ENCODE measurements around the gene FMOD.

The FMOD gene

GRCh38 chr1:203351037-203351625 lies at the start of gene FMOD:
TSS of gene FMOD (minus strand) at chr1:203351122. CDS start at chr1:203348270, 2,852 bp downstream.
- no peak for DNase-seq (ENCODE audit: low read depth)

DNA sequence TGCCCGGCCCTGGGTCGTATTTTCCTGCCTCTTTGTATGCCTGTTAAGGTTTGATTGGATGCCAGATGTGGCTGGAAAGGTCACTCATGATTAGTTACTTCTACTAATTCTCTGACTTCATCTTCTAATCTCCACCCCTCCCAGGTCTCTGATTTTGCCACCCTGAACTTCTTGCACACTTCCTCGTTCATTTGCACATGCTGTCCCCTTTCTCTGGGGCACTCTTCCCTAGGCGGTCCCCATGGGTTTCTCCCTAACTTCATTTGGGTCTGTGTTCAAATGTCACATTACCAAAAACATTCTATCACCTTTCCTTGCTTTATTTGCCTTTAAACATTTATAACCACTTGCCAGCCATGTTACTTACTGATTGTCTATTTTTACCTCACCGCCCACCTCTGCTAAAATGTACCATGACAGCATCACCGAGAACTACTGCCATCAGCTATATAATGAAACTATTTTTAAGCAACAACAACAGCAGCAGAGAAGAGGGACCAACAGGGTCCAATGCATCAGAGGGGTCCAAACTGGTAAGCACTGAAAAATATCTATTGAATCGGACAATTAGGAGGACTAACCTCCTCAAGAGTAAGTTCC lies 45.8 kb upstream of the FMOD start:
- DNase-seq (ENCODE audit: low read depth): no peak

- DNase-seq (ENCODE audit: low read depth): no peak
These were observed 44.8 kb upstream of the FMOD start for GRCh38 chr1:203395751-203396150.

DNA sequence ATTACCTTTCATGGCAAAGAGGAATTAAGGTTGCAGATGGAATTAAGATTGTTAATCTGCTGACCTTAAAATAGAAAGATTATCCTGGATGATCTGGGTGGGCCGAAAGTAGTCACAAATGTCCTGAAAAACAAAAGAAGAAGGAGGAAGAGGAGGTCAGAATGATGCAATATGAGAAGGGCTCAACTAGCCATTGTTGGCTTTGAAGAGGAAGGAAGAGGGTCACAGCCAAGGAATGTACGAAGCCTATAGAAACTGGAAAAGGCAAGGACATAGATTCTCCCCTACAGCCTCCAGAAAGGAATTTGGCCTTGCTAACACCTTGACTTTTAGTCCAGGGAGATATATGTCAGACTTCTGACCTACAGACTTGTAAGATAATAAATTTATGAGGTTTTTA lies 39.4 kb upstream of the FMOD start:
- DNase-seq (ENCODE audit: low read depth): no peak

- no peak for DNase-seq (ENCODE audit: low read depth)
These were observed 37.8 kb upstream of the FMOD start for GRCh38 chr1:203388683-203389082.

- no peak for DNase-seq (ENCODE audit: low read depth)
These were observed 31.1 kb upstream of the FMOD start for GRCh38 chr1:203382026-203382425.

- DNase-seq (ENCODE audit: low read depth): no peak
These were observed 30.3 kb upstream of the FMOD start for GRCh38 chr1:203381151-203381751.

DNA sequence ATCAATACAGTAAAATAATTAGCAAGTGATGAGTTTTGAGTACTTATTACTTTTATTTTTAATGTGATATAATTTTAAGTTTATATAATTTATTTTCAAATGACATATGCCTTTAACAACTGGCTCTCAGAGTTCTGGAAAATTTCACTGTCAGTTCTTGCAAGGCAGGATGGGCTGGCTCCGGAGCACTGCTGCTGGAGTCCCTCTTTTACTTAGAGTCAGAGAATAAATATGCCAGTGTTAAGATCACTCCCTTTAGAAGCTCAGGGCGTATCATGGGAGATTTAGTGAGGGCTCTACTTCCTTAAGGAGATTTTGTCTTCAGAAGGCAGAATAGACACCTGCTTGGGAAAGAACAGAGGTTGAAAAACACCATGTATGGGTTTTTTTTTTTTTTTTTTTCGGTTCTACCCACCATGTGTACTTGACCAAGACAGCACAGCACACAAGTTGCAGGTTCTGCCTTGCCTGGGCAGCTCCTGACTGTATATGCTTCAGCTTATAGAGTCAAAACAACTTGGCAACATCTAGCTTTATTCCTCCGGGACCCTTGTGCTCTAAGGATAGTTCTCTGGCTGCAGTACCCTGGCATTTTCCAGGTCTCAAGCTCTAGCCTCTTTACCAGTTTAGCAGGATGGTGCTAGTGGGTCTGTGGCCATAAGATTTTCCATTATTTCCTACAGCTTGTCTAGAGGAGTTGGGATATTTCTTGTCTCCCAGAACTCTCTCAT lies 29.7 kb upstream of the FMOD start:
- no peak for DNase-seq (ENCODE audit: low read depth)

DNA sequence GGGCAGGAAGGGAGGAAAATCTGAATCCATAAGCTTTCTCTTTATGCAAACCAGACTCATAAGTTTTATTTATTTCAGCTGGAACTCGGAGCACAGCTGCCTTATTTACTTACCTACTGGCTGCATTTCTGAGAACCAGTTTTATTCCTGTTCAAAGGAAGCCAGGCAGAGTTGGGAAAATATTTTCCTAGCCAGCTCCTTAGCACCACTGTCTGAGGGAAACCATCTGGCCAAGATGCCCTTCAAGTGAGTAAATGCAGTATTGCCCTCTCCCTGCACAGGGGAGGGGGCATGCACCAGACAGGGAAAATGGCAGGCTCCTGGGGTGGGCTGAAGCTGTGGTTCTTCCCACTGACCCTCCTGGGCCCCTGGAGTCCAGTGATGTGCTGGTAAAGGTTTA lies 28.9 kb upstream of the FMOD start:
- no peak for DNase-seq (ENCODE audit: low read depth)

DNA sequence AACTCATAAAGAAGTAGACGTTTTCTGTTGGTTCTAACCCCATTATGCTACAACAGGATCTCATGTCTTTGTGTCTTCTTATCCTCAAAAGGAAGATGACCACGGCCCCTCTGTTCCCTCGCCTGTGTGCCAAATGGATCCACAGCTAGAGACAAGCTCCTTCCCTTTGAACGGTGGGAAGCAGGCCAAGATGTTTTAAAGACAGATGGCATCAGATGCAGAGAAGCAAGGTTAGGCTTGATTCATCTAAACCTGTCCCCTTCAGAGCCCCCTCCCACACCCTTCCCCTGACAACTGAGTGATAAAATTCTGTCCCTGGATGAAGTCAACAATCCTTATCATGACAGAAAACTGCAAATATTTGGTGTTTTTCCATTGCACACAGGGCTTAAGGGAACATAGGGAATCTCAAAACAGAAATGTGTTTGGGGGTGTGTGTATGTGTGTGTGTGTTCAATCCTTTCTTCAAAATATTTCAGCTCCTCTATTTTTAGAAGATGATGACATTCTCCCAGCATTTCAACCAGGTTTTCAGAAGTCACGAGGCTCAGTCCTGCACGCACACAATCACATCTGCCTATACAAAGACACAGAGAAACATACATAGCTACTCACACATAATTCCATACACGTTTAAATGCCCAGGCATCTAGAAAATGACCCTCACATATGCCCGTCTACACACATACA lies 27.8 kb upstream of the FMOD start:
- DNase-seq (ENCODE audit: low read depth): no peak

GRCh38 chr1:203373991-203374390 lies 23.1 kb upstream of the FMOD start:
- no peak for DNase-seq (ENCODE audit: low read depth)

- DNase-seq (ENCODE audit: low read depth): no peak
These were observed 22.1 kb upstream of the FMOD start for GRCh38 chr1:203373002-203373401.

GRCh38 chr1:203371288-203371687 lies 20.4 kb upstream of the FMOD start:
- no peak for DNase-seq (ENCODE audit: low read depth)

DNA sequence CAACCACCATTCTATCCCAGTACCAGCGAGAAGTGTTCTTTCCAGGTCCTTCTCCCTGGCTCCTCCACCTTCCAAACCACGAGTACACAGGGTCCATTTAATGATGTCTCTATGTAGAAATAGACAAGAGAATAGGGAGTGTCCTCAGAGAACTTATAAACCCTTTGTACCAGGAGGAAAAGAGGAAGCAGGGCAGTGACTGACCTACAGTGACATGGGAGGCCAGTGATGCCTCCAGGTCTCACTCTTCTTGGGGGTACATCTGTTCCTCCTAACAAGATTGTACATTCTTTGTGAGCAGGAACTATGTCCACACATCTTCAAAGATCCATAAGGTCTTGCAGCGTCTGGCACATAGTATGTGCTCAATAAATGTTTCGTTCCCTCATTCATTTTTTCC lies 18.7 kb upstream of the FMOD start:
- no peak for DNase-seq (ENCODE audit: low read depth)

- no peak for DNase-seq (ENCODE audit: low read depth)
These were observed 17.9 kb upstream of the FMOD start for GRCh38 chr1:203368624-203369451.

- no peak for DNase-seq (ENCODE audit: low read depth)
These were observed 16.1 kb upstream of the FMOD start for GRCh38 chr1:203367057-203367456.

DNA sequence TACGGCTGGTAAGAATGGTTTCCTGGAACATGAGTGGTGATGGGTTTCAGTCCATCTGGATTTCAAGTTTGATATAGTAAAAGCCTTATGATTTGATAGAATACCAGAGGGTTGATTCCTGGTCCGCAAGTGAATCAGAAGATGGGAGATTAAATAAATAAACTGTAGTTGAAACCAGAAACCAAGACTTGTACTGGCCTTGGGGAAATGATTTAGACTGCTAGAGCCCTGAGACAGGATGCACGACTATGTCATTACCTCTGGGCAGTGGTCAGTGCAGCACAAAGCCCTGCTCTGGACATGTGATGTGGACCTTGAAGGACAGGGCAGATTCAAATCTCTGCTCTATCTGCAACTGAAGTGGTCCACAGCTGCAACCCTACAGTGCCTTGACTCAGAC lies 15.6 kb upstream of the FMOD start:
- no peak for DNase-seq (ENCODE audit: low read depth)

- no peak for DNase-seq (ENCODE audit: low read depth)
These were observed 13.9 kb upstream of the FMOD start for GRCh38 chr1:203364806-203365205.

- DNase-seq (ENCODE audit: low read depth): no peak
These were observed 13.3 kb upstream of the FMOD start for GRCh38 chr1:203364094-203364801.

DNA sequence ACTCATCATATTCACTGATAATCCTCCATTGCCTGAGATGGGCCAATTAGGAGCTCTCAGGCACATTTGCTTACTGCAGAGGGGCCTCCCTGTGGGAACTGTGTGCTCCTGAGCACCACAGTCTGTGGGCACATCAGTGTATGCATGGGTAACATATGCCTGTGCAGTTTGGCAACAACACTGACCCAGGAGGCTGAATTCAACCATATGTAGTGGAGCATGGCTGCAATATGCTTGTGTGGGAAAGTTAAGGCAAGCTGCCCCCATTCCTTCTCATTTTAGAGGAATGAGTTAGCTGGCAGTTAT lies 11.8 kb upstream of the FMOD start:
- no peak for DNase-seq (ENCODE audit: low read depth)
